ENCODE data around the gene TIE1.

The TIE1 gene

DNA sequence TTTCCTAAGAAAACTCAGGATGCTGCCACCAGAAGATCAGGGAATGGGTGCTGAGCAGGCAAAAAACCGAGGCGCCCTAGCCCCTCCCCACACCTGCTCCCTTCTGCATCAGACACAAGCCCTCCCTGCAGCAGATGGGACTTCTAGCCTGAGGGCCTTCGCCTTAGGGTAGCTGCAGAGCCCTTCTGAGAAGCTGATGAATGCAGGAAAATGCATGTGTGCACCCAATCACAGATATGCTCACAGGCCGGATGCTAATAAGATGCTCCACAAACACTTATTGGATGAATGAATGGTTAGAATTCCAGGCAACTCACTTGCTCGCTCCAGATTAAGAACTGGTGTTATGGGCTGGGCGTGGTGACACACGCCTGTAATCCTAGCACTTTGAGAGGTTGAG lies 8.6 kb upstream of the TIE1 start:
- TF ChIP-seq, protein P1, sequence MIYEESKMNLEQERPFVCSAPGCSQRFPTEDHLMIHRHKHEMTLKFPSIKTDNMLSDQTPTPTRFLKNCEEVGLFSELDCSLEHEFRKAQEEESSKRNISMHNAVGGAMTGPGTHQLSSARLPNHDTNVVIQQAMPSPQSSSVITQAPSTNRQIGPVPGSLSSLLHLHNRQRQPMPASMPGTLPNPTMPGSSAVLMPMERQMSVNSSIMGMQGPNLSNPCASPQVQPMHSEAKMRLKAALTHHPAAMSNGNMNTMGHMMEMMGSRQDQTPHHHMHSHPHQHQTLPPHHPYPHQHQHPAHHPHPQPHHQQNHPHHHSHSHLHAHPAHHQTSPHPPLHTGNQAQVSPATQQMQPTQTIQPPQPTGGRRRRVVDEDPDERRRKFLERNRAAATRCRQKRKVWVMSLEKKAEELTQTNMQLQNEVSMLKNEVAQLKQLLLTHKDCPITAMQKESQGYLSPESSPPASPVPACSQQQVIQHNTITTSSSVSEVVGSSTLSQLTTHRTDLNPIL (CRISPR knock-in tag; IDR thresholded peaks at IDR 0.05; ENCODE audit: low read depth): no peak
- no peak for TF ChIP-seq ZC3H10 (CRISPR knock-in tag; IDR thresholded peaks at IDR 0.05)
- TF ChIP-seq TCF4 (CRISPR knock-in tag; IDR thresholded peaks at IDR 0.05; ENCODE audit: borderline replicate concordance): no peak
- TF ChIP-seq, protein P2, sequence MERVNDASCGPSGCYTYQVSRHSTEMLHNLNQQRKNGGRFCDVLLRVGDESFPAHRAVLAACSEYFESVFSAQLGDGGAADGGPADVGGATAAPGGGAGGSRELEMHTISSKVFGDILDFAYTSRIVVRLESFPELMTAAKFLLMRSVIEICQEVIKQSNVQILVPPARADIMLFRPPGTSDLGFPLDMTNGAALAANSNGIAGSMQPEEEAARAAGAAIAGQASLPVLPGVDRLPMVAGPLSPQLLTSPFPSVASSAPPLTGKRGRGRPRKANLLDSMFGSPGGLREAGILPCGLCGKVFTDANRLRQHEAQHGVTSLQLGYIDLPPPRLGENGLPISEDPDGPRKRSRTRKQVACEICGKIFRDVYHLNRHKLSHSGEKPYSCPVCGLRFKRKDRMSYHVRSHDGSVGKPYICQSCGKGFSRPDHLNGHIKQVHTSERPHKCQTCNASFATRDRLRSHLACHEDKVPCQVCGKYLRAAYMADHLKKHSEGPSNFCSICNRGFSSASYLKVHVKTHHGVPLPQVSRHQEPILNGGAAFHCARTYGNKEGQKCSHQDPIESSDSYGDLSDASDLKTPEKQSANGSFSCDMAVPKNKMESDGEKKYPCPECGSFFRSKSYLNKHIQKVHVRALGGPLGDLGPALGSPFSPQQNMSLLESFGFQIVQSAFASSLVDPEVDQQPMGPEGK (CRISPR knock-in tag; IDR thresholded peaks at IDR 0.05; ENCODE audit: borderline replicate concordance): no peak
- TF ChIP-seq RARB (CRISPR knock-in tag; IDR thresholded peaks at IDR 0.05): no peak
- TF ChIP-seq, protein P3, sequence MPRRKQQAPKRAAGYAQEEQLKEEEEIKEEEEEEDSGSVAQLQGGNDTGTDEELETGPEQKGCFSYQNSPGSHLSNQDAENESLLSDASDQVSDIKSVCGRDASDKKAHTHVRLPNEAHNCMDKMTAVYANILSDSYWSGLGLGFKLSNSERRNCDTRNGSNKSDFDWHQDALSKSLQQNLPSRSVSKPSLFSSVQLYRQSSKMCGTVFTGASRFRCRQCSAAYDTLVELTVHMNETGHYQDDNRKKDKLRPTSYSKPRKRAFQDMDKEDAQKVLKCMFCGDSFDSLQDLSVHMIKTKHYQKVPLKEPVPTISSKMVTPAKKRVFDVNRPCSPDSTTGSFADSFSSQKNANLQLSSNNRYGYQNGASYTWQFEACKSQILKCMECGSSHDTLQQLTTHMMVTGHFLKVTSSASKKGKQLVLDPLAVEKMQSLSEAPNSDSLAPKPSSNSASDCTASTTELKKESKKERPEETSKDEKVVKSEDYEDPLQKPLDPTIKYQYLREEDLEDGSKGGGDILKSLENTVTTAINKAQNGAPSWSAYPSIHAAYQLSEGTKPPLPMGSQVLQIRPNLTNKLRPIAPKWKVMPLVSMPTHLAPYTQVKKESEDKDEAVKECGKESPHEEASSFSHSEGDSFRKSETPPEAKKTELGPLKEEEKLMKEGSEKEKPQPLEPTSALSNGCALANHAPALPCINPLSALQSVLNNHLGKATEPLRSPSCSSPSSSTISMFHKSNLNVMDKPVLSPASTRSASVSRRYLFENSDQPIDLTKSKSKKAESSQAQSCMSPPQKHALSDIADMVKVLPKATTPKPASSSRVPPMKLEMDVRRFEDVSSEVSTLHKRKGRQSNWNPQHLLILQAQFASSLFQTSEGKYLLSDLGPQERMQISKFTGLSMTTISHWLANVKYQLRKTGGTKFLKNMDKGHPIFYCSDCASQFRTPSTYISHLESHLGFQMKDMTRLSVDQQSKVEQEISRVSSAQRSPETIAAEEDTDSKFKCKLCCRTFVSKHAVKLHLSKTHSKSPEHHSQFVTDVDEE (CRISPR knock-in tag; IDR thresholded peaks at IDR 0.05): no peak
- no peak for TF ChIP-seq BACH2 (CRISPR knock-in tag; IDR thresholded peaks at IDR 0.05; ENCODE audit: borderline replicate concordance)
- TF ChIP-seq ZFP30 (CRISPR knock-in tag; IDR thresholded peaks at IDR 0.05): no peak
- no peak for TF ChIP-seq ZNF565 (CRISPR knock-in tag; conservative IDR thresholded peaks at IDR 0.05; ENCODE audit: low read depth)
- no peak for TF ChIP-seq ISL1 (CRISPR knock-in tag; IDR thresholded peaks at IDR 0.05)
- TF ChIP-seq CSDC2 (CRISPR knock-in tag; IDR thresholded peaks at IDR 0.05): no peak
- no peak for TF ChIP-seq ZNF70 (CRISPR knock-in tag; IDR thresholded peaks at IDR 0.05)
- TF ChIP-seq, protein P4, sequence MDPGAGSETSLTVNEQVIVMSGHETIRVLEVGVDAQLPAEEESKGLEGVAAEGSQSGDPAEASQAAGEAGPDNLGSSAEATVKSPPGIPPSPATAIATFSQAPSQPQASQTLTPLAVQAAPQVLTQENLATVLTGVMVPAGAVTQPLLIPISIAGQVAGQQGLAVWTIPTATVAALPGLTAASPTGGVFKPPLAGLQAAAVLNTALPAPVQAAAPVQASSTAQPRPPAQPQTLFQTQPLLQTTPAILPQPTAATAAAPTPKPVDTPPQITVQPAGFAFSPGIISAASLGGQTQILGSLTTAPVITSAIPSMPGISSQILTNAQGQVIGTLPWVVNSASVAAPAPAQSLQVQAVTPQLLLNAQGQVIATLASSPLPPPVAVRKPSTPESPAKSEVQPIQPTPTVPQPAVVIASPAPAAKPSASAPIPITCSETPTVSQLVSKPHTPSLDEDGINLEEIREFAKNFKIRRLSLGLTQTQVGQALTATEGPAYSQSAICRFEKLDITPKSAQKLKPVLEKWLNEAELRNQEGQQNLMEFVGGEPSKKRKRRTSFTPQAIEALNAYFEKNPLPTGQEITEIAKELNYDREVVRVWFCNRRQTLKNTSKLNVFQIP (CRISPR knock-in tag; IDR thresholded peaks at IDR 0.05; ENCODE audit: borderline replicate concordance, low read depth): no peak
- no peak for TF ChIP-seq ESRRG (CRISPR knock-in tag; IDR thresholded peaks at IDR 0.05)
- TF ChIP-seq PPARA (CRISPR knock-in tag; IDR thresholded peaks at IDR 0.05; ENCODE audit: borderline replicate concordance): no peak
- no peak for TF ChIP-seq SNAI2 (CRISPR knock-in tag; IDR thresholded peaks at IDR 0.05)
- no peak for TF ChIP-seq TOX (CRISPR knock-in tag; IDR thresholded peaks at IDR 0.05; ENCODE audit: borderline replicate concordance)
- no peak for TF ChIP-seq OSR1 (CRISPR knock-in tag; IDR thresholded peaks at IDR 0.05)
- TF ChIP-seq ARNTL (CRISPR knock-in tag; IDR thresholded peaks at IDR 0.05; ENCODE audit: borderline replicate concordance, low read depth): no peak
- no peak for TF ChIP-seq ZFP3 (CRISPR knock-in tag; IDR thresholded peaks at IDR 0.05)
- no peak for ATAC-seq

DNA sequence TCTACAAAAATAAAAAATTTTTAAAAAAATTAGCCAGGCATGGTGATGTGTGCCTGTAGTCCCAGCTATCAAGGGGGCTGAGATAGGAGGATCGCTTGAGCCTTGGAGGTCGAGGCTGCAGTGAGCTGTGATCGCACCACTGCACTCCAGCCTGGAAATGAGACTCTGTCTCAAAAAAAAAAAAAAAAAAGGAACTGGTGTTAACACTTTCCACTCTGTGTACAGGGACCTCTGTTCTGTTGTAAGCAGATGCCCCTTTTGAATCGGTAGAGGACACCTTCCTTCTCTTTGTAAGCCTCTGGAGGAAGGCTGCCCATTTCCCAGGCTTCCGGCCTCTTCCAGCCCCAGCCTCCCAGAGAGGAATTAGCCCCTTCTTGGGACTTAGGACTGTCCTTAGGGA lies 8.1 kb upstream of the TIE1 start:
- ATAC-seq: no peak
- TF ChIP-seq, protein P2 (CRISPR knock-in tag; IDR thresholded peaks at IDR 0.05; ENCODE audit: borderline replicate concordance): no peak
- no peak for TF ChIP-seq ZNF70 (CRISPR knock-in tag; IDR thresholded peaks at IDR 0.05)
- TF ChIP-seq TOX (CRISPR knock-in tag; IDR thresholded peaks at IDR 0.05; ENCODE audit: borderline replicate concordance): no peak
- TF ChIP-seq, protein P5, sequence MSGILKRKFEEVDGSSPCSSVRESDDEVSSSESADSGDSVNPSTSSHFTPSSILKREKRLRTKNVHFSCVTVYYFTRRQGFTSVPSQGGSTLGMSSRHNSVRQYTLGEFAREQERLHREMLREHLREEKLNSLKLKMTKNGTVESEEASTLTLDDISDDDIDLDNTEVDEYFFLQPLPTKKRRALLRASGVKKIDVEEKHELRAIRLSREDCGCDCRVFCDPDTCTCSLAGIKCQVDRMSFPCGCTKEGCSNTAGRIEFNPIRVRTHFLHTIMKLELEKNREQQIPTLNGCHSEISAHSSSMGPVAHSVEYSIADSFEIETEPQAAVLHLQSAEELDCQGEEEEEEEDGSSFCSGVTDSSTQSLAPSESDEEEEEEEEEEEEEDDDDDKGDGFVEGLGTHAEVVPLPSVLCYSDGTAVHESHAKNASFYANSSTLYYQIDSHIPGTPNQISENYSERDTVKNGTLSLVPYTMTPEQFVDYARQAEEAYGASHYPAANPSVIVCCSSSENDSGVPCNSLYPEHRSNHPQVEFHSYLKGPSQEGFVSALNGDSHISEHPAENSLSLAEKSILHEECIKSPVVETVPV (CRISPR knock-in tag; IDR thresholded peaks at IDR 0.05): no peak
- TF ChIP-seq ZFP30 (CRISPR knock-in tag; IDR thresholded peaks at IDR 0.05): no peak
- no peak for TF ChIP-seq TCF4 (CRISPR knock-in tag; IDR thresholded peaks at IDR 0.05; ENCODE audit: borderline replicate concordance)

Measured in SK-N-SH treated with all-trans-retinoic acid at 6 μM for 48 hours (cell line).